Measurements from ENCODE around the gene GPR4. TPM values are rescaled to one million over a fixed set of nuclear protein-coding genes. Genes with fewer than 3 reads are reported as not detected.

GPR4 gene
- total and polyA plus RNA-seq, 2 of the 4 experiments (the other 2 are of a cell fraction), result 0.02 TPM; not detected in 1

DNA sequence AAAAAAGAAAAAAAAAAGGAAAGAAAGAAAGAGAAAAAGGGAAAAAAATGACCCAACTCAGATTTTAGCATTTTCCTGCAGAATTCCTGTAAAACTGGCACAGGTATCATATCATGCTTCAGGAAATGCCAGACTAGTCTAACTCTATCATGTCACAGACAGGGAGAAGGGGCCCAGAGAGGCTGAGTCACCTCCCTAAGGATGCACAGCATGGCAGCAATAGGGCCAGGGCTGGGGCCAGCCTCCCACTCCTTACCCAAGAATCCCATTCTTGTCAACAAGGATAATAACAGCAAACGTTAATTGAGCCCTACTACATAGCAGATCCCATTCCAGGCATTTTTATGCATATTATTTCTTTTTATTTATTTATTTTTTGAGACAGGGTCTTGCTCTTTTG, 8.5 kb downstream of the GPR4 start:
- in situ Hi-C loops (cut with MboI; ENCODE audit: low sequenced_read_pairs), result no loop called here
- no peak overlapping the region for H3K18ac ChIP-seq (ENCODE audit: low read depth, low read length)
- no TSS peak for BruUV-seq (replicated peaks)
- TF ChIP-seq MXI1 (IDR thresholded peaks at IDR 0.05; ENCODE audit: borderline replicate concordance, low read depth, low read length) (no peak), BHLHE40 (IDR thresholded peaks at IDR 0.05; ENCODE audit: low read depth, low read length) (no peak), RFX5 (IDR thresholded peaks at IDR 0.05; ENCODE audit: low read depth, low read length) (no peak), NFE2L2 (IDR thresholded peaks at IDR 0.05; ENCODE audit: low read depth, low read length) (no peak), CEBPB (IDR thresholded peaks at IDR 0.05; ENCODE audit: low read depth, low read length) (no peak), FOS (IDR thresholded peaks at IDR 0.05; ENCODE audit: low read depth, low read length) (no peak), RCOR1 (IDR thresholded peaks at IDR 0.05; ENCODE audit: insufficient replicate concordance, low read length) (no peak), POLR2A (IDR thresholded peaks at IDR 0.05; ENCODE audit: low read depth, low read length) (no peak), CHD1 (IDR thresholded peaks at IDR 0.05; ENCODE audit: low read depth, low read length) (no peak), SMC3 (IDR thresholded peaks at IDR 0.05; ENCODE audit: low read depth, low read length) (no peak), MAFK (IDR thresholded peaks at IDR 0.05; ENCODE audit: low read depth, low read length) (no peak)
- TF ChIP-seq, protein P1, sequence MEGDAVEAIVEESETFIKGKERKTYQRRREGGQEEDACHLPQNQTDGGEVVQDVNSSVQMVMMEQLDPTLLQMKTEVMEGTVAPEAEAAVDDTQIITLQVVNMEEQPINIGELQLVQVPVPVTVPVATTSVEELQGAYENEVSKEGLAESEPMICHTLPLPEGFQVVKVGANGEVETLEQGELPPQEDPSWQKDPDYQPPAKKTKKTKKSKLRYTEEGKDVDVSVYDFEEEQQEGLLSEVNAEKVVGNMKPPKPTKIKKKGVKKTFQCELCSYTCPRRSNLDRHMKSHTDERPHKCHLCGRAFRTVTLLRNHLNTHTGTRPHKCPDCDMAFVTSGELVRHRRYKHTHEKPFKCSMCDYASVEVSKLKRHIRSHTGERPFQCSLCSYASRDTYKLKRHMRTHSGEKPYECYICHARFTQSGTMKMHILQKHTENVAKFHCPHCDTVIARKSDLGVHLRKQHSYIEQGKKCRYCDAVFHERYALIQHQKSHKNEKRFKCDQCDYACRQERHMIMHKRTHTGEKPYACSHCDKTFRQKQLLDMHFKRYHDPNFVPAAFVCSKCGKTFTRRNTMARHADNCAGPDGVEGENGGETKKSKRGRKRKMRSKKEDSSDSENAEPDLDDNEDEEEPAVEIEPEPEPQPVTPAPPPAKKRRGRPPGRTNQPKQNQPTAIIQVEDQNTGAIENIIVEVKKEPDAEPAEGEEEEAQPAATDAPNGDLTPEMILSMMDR (conservative IDR thresholded peaks at IDR 0.05; ENCODE audit: low read depth, low read length), result no peak
- TF ChIP-seq, protein P2, sequence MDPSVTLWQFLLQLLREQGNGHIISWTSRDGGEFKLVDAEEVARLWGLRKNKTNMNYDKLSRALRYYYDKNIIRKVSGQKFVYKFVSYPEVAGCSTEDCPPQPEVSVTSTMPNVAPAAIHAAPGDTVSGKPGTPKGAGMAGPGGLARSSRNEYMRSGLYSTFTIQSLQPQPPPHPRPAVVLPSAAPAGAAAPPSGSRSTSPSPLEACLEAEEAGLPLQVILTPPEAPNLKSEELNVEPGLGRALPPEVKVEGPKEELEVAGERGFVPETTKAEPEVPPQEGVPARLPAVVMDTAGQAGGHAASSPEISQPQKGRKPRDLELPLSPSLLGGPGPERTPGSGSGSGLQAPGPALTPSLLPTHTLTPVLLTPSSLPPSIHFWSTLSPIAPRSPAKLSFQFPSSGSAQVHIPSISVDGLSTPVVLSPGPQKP (IDR thresholded peaks at IDR 0.05; ENCODE audit: borderline replicate concordance, low read depth, low read length), result no peak
- TF ChIP-seq, protein P3, sequence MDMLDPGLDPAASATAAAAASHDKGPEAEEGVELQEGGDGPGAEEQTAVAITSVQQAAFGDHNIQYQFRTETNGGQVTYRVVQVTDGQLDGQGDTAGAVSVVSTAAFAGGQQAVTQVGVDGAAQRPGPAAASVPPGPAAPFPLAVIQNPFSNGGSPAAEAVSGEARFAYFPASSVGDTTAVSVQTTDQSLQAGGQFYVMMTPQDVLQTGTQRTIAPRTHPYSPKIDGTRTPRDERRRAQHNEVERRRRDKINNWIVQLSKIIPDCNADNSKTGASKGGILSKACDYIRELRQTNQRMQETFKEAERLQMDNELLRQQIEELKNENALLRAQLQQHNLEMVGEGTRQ (IDR thresholded peaks at IDR 0.05; ENCODE audit: low read depth, low read length), result no peak
- H4K91ac ChIP-seq (ENCODE audit: insufficient read depth, low read depth, low read length), result no peak overlapping the region
- H2AK9ac ChIP-seq (replicated peaks; ENCODE audit: low read depth, low read length, poor library complexity), result no peak overlapping the region
- dilution Hi-C loops (cut with HindIII; ENCODE audit: low sequenced_read_pairs, unreplicated experiment), result no loop called here
- no peak overlapping the region for H2AK5ac ChIP-seq (ENCODE audit: low read depth, low read length)
- no peak overlapping the region for H3K14ac ChIP-seq (replicated peaks; ENCODE audit: low read depth, low read length)
- no peak overlapping the region for H4K8ac ChIP-seq (ENCODE audit: low read depth in 2 of 2, low read length in 2 of 2)
- POLR2A ChIA-PET (ENCODE audit: unreplicated experiment), result no interaction called here
- no peaks in the 10 kb centered on the region for H3K79me1 ChIP-seq (ENCODE audit: low read depth in 1 of 2, low read length in 2 of 2)
- CTCF ChIA-PET, result no interaction called here
- WGBS, 2 experiments (ENCODE audit: extremely low coverage in 2 of 2, insufficient read length in 1 of 2), result no CpG with 5 or more reads among the region's 1 CpG
- no peak overlapping the region for H4K5ac ChIP-seq (ENCODE audit: low read depth, low read length)
- H3K36me3 ChIP-seq (ENCODE audit: control insufficient read depth, insufficient read depth, low read length), result no peaks in the 10 kb centered on the region
- no peak overlapping the region for H3K56ac ChIP-seq (ENCODE audit: extremely low read depth, insufficient read depth, low read length)
- H2AFZ ChIP-seq (replicated peaks; ENCODE audit: low read length, poor library complexity), result no peak overlapping the region
- no peaks in the 10 kb centered on the region for H3K9me3 ChIP-seq (ENCODE audit: control insufficient read depth, insufficient read depth, low read length)
- H3K27me3 ChIP-seq (ENCODE audit: control insufficient read depth, insufficient read depth, low read length), result peaks cover 24% of the 10 kb centered on the region
- no peak overlapping the region for H3K4me2 ChIP-seq (ENCODE audit: low read depth, low read length)
- no peak overlapping the region for H3K4ac ChIP-seq (ENCODE audit: low read depth, low read length)
- 0 out of 2 replicates have a peak, but pooled peaks cover 1% of the 10 kb centered on the region for H3K9me1 ChIP-seq (ENCODE audit: insufficient read depth, low read length)
- H3K9ac ChIP-seq (ENCODE audit: low read depth, low read length), result no peak overlapping the region
- DNase-seq (no peak), ATAC-seq (ENCODE audit: low read depth) (no peak)
- H2BK5ac ChIP-seq (ENCODE audit: low read depth, low read length, poor library complexity, severe bottlenecking), result no peak overlapping the region
- intact Hi-C loops (cut with micrococcal nuclease), result no loop called here
- no peak overlapping the region for H2BK20ac ChIP-seq (ENCODE audit: low read depth, low read length)
- H3K27ac ChIP-seq (ENCODE audit: insufficient read depth, low read length), result no peak overlapping the region
- no peak overlapping the region for H3K23ac ChIP-seq (ENCODE audit: low read depth, low read length)
- H3K4me3 ChIP-seq (ENCODE audit: insufficient read depth, low read depth, low read length), result no peak overlapping the region
- H4K20me1 ChIP-seq (ENCODE audit: insufficient read depth, low read length), result no peaks in the 10 kb centered on the region; the same call in 1 of the 2 replicates
- no peaks in the 10 kb centered on the region for H3K4me1 ChIP-seq (ENCODE audit: control insufficient read depth, insufficient read depth, low read length)
- no peak overlapping the region for H2BK15ac ChIP-seq (ENCODE audit: low read depth, low read length)
- H2BK120ac ChIP-seq (ENCODE audit: low read depth, low read length), result no peak overlapping the region
